ENCODE results near the gene CACNB4. TPM values are rescaled to one million over a fixed set of nuclear protein-coding genes. Genes with fewer than 3 reads are reported as not detected.

Gene CACNB4
- total RNA-seq, 1 experiment from 2014 or later = 0.11 TPM

- no peak for DNase-seq (ENCODE audit: low read depth)
Observed at GRCh38 chr2:152089238-152089637, 9.6 kb downstream of the CACNB4 start.

GRCh38 chr2:152088006-152088405, 10.8 kb downstream of the CACNB4 start:
- DNase-seq (ENCODE audit: low read depth) = no peak

- no peak for DNase-seq (ENCODE audit: low read depth)
Observed at GRCh38 chr2:152086231-152086630, 12.6 kb downstream of the CACNB4 start.

- no peak for DNase-seq (ENCODE audit: low read depth)
Observed at GRCh38 chr2:152084076-152084475, 14.8 kb downstream of the CACNB4 start.

GRCh38 chr2:152083202-152083875, 15.5 kb downstream of the CACNB4 start:
- DNase-seq (ENCODE audit: low read depth) = no peak

- no peak for DNase-seq (ENCODE audit: low read depth)
Observed at GRCh38 chr2:152078662-152079061, 20.2 kb downstream of the CACNB4 start.

- no peak for DNase-seq (ENCODE audit: low read depth)
Observed at GRCh38 chr2:152078023-152078422, 20.8 kb downstream of the CACNB4 start.

- no peak for DNase-seq (ENCODE audit: low read depth)
Observed at GRCh38 chr2:152075461-152076050, 23.3 kb downstream of the CACNB4 start.

GRCh38 chr2:152072011-152072410, 26.8 kb downstream of the CACNB4 start:
- DNase-seq (ENCODE audit: low read depth) = no peak

GRCh38 chr2:152071518-152071917, 27.3 kb downstream of the CACNB4 start:
- DNase-seq (ENCODE audit: low read depth) = no peak

GRCh38 chr2:152071092-152071491, 27.8 kb downstream of the CACNB4 start:
- DNase-seq (ENCODE audit: low read depth) = no peak

- no peak for DNase-seq (ENCODE audit: low read depth)
Observed at GRCh38 chr2:152068226-152068625, 30.6 kb downstream of the CACNB4 start.

GRCh38 chr2:152067823-152068222, 31.0 kb downstream of the CACNB4 start:
- no peak for DNase-seq (ENCODE audit: low read depth)

- DNase-seq (ENCODE audit: low read depth) = no peak
Observed at GRCh38 chr2:152065945-152066344, 32.9 kb downstream of the CACNB4 start.

GRCh38 chr2:152064001-152064400, 34.8 kb downstream of the CACNB4 start:
- DNase-seq (ENCODE audit: low read depth) = no peak

- DNase-seq (ENCODE audit: low read depth) = no peak
Observed at GRCh38 chr2:152063325-152063924, 35.4 kb downstream of the CACNB4 start.

GRCh38 chr2:152062125-152063091, 36.4 kb downstream of the CACNB4 start:
- DNase-seq (ENCODE audit: low read depth) = peak; percentile 72

- DNase-seq (ENCODE audit: low read depth) = no peak
Observed at GRCh38 chr2:152061383-152061782, 37.5 kb downstream of the CACNB4 start.

- no peak for DNase-seq (ENCODE audit: low read depth)
Observed at GRCh38 chr2:152058655-152059054, 40.2 kb downstream of the CACNB4 start.

GRCh38 chr2:152056418-152056817, 42.4 kb downstream of the CACNB4 start:
- no peak for DNase-seq (ENCODE audit: low read depth)

GRCh38 chr2:152055366-152056108, 43.3 kb downstream of the CACNB4 start:
- peak; percentile 16 for DNase-seq (ENCODE audit: low read depth)
